GM19372 (cell line): ENCODE data around the gene STUB1.

ENCODE experiments used
- ATAC-seq: cut with Tn5 transposase; IDR thresholded peaks from one replicate; pipeline ENCODE4 v1.9.1; 2021; ENCODE audit warnings: mild to moderate bottlenecking, low read depth, moderate library complexity; ENCODE audit not compliant: unreplicated experiment

The STUB1 gene

GRCh38 chr16:679814-680624 lies at the start of gene STUB1:
Gene STUB1 (plus strand): TSS chr16:680410. CDS start chr16:680526, 116 bp downstream.
- peak; percentile 39 for ATAC-seq

- ATAC-seq = no peak
These were observed 49.3 kb upstream of the STUB1 start, which contains the start of gene WFIKKN1 for GRCh38 chr16:630815-631405. Gene WFIKKN1 (plus strand): TSS chr16:630985. CDS start chr16:631254, 269 bp downstream.

GRCh38 chr16:631808-632358 lies 48.3 kb upstream of the STUB1 start:
- ATAC-seq = no peak

DNA sequence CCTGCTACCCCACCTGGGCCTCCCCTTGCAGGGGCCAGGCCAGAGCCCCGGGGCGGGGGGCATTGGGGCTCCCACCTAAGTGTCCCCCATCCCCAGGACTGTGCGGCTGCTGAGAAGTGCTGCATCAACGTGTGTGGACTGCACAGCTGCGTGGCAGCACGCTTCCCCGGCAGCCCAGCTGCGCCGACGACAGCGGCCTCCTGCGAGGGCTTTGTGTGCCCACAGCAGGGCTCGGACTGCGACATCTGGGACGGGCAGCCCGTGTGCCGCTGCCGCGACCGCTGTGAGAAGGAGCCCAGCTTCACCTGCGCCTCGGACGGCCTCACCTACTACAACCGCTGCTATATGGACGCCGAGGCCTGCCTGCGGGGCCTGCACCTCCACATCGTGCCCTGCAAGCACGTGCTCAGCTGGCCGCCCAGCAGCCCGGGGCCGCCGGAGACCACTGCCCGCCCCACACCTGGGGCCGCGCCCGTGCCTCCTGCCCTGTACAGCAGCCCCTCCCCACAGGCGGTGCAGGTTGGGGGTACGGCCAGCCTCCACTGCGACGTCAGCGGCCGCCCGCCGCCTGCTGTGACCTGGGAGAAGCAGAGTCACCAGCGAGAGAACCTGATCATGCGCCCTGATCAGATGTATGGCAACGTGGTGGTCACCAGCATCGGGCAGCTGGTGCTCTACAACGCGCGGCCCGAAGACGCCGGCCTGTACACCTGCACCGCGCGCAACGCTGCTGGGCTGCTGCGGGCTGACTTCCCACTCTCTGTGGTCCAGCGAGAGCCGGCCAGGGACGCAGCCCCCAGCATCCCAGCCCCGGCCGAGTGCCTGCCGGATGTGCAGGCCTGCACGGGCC lies 47.5 kb upstream of the STUB1 start:
- no peak for ATAC-seq

GRCh38 chr16:633336-634050 lies 46.7 kb upstream of the STUB1 start:
- no peak for ATAC-seq

GRCh38 chr16:634051-634670 lies 46.0 kb upstream of the STUB1 start:
- no peak for ATAC-seq

GRCh38 chr16:634996-635395 lies 45.2 kb upstream of the STUB1 start:
- no peak for ATAC-seq

- peak; percentile 7 for ATAC-seq
These were observed 44.5 kb upstream of the STUB1 start for GRCh38 chr16:635573-636205.

DNA sequence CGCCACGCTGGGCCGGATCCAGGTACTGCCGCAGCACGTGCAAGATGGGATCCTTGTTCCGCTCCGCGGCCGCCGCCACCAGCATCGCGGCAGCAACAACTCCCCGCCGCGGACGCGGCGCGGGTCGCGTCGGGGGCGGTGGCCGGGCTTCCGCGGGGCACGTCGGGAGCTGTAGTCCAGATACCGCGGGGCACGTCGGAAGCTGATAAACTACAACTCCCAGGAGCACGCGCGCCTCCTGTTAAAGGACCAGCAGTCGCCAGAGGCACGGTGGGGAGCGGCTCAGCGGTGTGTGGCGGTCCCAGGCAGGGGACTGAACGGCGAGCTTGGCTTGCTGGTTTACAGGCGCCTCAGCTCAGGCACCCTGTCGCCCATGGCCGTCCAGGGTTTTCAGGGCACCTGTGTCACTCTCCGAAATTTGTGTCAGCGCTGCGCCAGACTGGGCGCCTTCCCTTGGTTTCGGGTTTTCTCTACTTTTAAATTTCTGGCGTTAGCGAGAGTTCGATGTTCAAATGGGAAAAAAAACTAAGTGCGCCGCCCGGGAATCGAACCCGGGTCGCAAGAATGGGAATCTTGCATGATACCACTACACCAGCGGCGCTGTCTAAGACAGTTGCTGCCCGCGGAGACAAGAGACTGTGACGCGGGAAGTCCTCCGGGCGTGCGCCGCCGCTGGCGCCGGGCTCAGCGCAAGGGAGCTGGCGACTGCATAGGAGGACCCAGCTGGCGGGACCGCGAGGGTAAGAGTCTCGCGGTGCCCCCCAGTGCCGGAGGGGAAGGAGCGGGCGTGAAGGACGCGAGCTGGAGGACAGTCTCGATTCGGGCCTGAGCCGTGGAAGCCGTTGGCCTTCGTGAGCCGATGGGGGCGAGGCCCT lies 43.8 kb upstream of the STUB1 start, which contains the start of gene METTL26:
Gene METTL26 (minus strand): TSS at position 100 of the 875 bp plus-strand sequence. CDS start 15 bp downstream, at position 85.
- peak; percentile 76 for ATAC-seq

- no peak for ATAC-seq
These were observed 42.9 kb upstream of the STUB1 start for GRCh38 chr16:637081-638018.

- ATAC-seq = no peak
These were observed 42.1 kb upstream of the STUB1 start for GRCh38 chr16:638034-638543.

- ATAC-seq = no peak
These were observed 41.4 kb upstream of the STUB1 start for GRCh38 chr16:638836-639235.

GRCh38 chr16:640614-641013 lies 39.6 kb upstream of the STUB1 start:
- ATAC-seq = no peak

DNA sequence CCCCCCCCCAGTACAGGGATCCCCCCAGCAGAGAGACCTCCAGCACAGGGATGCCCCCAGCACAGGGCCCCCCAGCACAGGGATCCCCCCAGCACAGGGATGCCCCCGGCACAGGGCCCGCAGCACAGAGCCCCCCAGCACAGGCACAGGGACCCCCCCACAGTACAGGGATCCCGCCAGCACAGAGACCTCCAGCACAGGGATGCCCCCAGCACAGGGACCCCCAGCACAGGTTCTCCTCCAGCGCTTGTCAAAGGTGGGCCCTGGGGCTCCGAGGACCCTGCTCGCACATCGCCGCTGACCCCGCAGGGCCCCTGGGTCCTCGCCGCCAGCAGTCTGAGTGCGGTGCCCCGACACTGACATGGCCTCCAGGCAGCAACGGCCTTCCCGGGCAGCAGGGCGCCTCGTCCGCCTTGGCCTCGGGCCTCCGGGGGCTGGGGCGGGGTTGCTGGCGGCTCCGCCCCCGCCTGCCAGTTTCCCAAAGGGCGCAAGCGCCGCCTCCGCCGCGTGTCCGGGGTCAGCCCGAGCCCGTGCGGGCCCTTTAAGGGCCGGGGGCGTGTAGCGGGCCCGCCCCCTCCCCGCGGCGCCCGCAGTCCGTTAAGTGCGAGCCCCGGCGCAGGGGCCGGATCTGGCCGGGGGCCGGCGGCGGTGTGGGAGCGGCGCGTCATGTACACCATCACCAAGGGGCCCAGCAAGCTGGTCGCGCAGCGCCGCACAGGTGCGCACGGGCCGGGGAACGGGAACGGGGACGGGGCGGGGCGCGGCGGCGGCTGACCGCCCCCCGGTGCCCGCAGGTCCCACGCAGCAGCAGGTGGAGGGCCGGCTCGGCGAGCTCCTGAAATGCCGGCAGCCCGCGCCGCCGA lies 38.7 kb upstream of the STUB1 start, which contains the start of gene MCRIP2:
Gene MCRIP2 (plus strand): TSS at position 503 of the 863 bp plus-strand sequence. CDS start 164 bp downstream, at position 667.
- ATAC-seq = peak; percentile 54

GRCh38 chr16:642189-643049 lies 37.8 kb upstream of the STUB1 start:
- ATAC-seq = peak; percentile 49
